GM04504 (cell line): ENCODE data around the gene PDXP.

Source experiments
- DNase-seq: peaks from one replicate; pipeline ENCODE4 v3.0.0-alpha.2; 2012; ENCODE audit warnings: low read depth

The PDXP gene

DNA sequence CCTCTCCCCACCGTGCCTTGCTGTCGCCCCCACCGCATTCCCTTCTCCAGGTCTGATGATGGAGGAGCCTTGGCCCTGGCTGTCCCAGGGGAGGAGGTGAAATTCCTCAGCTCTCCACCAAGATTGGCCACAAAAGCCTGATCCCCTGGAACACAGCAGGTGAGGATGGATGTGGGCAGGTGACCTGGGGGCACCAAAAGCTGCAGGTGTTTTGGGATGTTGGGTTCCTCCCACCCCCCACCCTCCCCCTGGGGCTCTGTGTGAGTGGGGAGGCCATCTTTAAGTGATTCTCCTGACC, 39.0 kb downstream of the PDXP start:
- no peak for DNase-seq

DNA sequence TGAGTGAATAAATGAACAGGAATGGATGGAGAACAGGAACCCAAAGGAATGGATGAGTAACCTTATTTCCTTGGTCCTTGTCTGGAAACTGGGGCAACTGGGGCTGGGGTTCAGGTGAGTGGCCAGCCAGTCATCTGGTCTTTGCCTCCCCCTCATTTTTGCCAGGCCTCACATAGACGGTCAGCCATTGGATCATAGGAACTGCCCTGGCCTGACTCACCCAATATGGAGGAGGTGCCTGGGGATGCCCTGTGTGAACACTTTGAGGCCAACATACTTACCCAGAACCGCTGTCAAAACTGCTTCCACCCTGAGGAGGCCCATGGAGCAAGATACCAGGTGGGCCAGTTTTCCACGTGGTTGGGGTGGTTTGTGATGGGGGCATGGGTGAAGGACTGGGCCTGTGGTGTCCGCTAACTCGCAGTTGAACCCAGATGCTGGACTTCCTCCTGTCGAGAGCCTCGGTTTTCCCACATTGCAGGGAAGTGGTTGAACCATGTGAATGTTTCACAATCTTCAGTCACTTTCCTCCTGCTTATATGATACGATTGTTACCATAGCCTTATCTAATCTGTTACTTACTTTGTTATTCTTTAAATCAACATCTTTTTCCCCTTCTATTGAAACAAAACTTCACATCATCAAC, 42.7 kb downstream of the PDXP start:
- DNase-seq, result no peak

DNA sequence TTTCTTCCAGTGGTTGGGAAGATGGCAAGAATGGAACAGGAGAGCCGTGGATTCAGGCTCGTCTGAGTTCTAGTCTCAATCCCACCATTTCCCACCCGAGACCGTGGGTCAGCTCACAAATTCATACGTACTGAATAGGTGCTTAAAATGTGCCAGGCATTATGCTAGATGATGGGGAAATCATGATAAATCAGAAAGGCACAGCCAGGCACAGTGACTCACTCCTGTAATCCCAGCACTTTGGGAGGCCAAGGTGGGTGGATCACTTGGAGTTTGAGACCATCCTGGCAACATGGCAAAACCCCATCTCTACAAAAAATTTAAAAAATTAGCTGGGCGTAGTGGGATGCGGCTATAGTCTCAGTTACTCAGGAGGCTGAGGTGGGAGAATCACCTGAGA, 45.4 kb downstream of the PDXP start:
- DNase-seq, result no peak

- no peak for DNase-seq
These were observed 46.1 kb downstream of the PDXP start for GRCh38 chr22:37704645-37705044.

- DNase-seq, result no peak
These were observed 46.7 kb downstream of the PDXP start for GRCh38 chr22:37705205-37705604.

DNA sequence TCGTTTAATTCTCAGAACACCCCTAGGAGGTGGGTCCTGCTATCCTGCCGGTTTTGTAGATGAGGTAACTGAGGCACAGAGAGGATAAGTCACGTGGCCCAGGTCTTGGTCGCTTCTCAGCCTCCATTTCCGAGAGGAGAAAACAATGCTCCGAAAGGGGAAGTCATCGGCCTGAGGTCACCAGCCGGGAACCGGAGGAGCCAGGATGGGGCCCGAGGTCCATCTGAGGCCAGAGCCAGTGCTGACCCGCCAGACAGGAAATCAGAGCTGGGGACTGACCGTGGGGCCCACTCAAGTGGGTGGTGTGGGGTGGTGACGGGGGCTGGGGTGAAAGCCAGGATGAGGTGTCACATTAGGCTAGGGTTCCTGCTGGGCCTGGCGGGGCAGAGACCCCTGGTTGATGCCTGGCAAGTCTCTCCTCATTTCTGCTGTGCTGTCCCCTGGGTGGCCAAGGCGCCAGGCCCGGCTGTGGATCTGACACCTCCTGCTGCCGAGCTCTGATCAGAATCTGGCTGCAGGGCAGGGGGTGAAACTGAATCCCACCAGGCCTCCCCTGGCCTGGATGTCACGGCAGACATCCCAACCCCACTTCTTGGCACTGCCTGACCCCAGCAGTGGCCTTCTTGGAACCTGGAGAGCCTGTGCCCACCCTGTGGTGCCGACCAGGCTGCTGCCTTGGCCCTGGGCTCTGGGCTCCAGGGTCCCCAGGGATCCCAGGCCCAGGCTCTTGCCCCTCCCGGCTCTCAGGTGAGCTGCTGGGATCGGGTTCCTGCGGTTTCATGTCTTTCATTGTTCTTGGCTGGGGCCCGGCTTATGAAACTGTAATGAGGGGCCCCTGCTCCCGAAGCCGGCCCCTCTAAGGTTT, 50.3 kb downstream of the PDXP start:
- DNase-seq, result no peak

GRCh38 chr22:37709445-37709765, 50.9 kb downstream of the PDXP start:
- no peak for DNase-seq

DNA sequence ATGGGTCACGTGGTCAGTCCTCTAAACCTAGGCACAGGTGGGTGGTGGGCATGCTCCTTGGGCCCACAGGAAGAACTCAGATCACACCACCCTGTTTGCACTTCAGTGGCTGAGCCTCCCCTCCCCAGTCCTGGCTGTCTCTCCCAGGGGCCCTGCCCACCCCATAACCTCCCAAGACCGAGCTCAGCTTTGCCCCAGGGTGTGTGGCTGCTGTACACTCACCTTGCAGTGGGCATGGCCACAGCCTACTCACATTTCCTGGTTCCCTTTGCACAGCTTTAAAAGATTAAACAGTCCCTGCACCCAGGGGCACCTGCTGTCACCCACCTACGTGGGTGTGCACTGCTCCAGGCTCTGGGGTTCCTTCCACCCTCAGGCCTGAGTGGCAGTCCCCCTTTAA, 52.2 kb downstream of the PDXP start:
- DNase-seq, result no peak

DNA sequence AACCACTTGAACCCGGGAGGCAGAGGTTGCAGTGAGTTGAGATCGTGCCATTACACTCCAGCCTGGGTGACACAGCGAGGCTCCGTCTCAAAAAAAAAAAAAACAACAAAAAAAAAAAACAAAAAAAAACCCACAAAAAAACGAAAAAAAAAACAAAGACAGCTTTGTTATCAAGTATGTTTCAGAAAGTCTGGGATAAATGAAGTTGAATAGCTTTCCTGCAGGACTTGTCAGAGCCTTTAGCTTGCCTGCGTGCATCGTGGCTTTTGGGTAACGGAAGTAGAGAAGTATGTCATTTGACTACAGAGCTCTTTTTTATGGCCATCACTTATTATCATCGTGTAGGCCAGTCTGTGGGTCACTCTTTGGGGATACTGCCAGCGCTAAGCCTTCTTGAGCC, 53.0 kb downstream of the PDXP start:
- no peak for DNase-seq

GRCh38 chr22:37713761-37714160, 55.2 kb downstream of the PDXP start:
- DNase-seq, result no peak

DNA sequence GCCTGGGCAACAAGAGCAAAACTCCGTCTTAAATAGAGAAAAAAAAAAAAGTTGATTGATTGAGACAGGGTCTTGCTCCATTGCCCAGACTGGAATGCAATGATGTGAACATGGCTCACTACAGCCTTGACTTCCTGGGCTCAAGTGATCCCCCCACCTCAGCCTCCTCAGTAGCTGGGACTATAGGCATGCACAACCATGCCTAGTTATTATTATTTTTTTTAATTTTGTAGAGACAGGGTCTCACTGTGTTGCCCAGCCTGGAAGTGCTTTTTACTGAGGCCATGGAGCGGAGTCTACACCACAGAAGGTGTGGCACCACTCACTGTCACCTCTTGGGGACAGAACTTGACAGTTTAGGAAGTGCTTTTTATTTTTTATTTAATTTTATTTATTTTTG, 56.1 kb downstream of the PDXP start:
- no peak for DNase-seq

DNA sequence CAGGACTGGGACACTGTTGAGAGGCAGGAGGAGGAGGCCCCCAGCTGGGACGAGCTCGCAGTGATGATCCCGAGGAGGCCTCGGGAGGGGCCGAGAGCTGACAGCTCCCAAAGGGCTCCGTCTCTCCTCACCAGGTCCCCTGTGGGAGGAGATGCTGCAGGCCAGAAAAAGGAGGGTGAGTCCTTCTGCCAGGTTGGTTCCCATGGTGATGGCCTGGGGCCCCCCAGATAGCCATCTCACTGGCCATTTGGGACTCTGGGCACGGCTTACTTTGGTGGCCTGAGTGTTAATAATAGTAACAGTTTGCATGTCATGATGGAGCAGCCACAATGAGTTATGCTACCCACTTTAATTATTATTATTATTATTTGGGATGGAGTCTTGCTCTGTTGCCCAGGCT, 57.2 kb downstream of the PDXP start:
- DNase-seq, result no peak
